SKM-1 (cell line): ENCODE results near the gene MCHR2.

Experiments
- DNase-seq: peaks from one replicate; lab custom pipeline; 2025; ENCODE audit not compliant: unreplicated experiment; lab: John Stamatoyannopoulos, UW

MCHR2 gene

GRCh38 chr6:99905209-99906106 lies 88.6 kb downstream of the MCHR2 start:
- peak; percentile 40 for DNase-seq

GRCh38 chr6:99901596-99902384 lies 92.2 kb downstream of the MCHR2 start:
- DNase-seq: no peak

- no peak for DNase-seq
Observed at GRCh38 chr6:99894815-99895214, 99.2 kb downstream of the MCHR2 start.

GRCh38 chr6:99887066-99887465 lies 107.0 kb downstream of the MCHR2 start:
- DNase-seq: no peak

- DNase-seq: no peak
Observed at GRCh38 chr6:99885051-99885450, 109.0 kb downstream of the MCHR2 start.

- DNase-seq: no peak
Observed at GRCh38 chr6:99882128-99882702, 111.8 kb downstream of the MCHR2 start.

GRCh38 chr6:99879431-99879830 lies 114.6 kb downstream of the MCHR2 start:
- DNase-seq: no peak

- DNase-seq: no peak
Observed at GRCh38 chr6:99875068-99875467, 119.0 kb downstream of the MCHR2 start.

GRCh38 chr6:99873084-99873483 lies 120.9 kb downstream of the MCHR2 start:
- no peak for DNase-seq

- DNase-seq: no peak
Observed at GRCh38 chr6:99871641-99872040, 122.4 kb downstream of the MCHR2 start.
